Duodenal mucosa (tissue), 2 donors: ENCODE results near the gene ZNF608.

Experiments
- H3K27ac ChIP-seq: one replicate; pipeline ENCODE4 v1.7.0; 2013; ENCODE audit warnings: low read depth, low read length
- H3K27me3 ChIP-seq, 2 donors: one replicate each; pipeline ENCODE4 v1.7.0; 2013; ENCODE audit warnings: low read length in 2 of 2, control low read depth in 1 of 2; ENCODE audit not compliant: insufficient read depth in 2 of 2, control insufficient read depth in 1 of 2
- H3K36me3 ChIP-seq, 2 donors: one replicate each; pipeline ENCODE4 v1.7.0; 2013; ENCODE audit warnings: low read length in 2 of 2, control low read depth in 1 of 2; ENCODE audit not compliant: insufficient read depth in 2 of 2, control insufficient read depth in 1 of 2
- H3K4me1 ChIP-seq, 2 donors: one replicate each; pipeline ENCODE4 v1.7.0; 2013; ENCODE audit warnings: low read length in 2 of 2, control low read depth in 1 of 2; ENCODE audit not compliant: insufficient read depth in 2 of 2, control insufficient read depth in 1 of 2
- H3K4me3 ChIP-seq, 2 donors: one replicate each; pipeline ENCODE4 v1.7.0; 2013; ENCODE audit warnings: low read length in 2 of 2, low read depth in 1 of 2
- H3K9ac ChIP-seq, 2 donors: one replicate each; pipeline ENCODE4 v1.7.0; 2013; ENCODE audit warnings: low read length in 2 of 2, low read depth in 1 of 2
- H3K9me3 ChIP-seq, 2 donors: one replicate each; pipeline ENCODE4 v1.7.0; 2013; ENCODE audit warnings: low read length in 2 of 2, control low read depth in 1 of 2; ENCODE audit not compliant: control insufficient read depth in 1 of 2

The ZNF608 gene

DNA sequence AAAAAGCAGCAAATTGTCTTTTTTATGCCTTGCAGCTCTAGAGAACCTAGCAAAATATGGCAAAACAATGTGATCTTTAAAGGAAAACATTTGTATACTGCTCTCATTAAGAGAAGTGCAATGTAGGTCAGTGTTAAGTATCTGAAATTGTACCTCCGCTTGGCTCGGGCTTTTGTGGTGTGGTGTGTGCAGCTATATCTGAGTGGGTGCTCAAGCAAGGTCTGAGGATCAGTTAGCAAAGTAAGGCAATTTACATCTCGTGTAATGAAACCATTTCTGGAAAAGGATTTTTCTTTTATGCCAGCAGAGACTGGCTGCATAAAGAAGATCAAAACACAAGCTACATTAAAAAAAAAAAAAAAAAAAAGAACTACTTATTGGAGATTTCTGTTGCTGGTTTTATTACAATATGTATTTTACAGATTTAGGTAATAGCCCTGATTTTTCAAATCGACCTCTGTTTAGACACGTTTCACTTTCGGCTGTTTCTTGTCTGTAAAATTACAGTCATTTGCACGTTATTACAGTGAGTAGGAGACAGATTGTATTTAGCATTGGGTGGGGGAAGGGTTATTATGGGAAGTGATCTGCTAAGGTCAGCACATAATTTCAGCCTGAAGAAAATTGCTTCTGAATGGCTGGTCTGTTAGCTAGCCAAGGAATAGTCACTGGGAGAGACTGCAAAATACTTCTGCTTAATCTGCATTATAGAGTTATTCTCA lies 7.9 kb upstream of the ZNF608 start:
- no peak overlapping the region for H3K4me3 ChIP-seq
- H3K27ac ChIP-seq = no peak overlapping the region

DNA sequence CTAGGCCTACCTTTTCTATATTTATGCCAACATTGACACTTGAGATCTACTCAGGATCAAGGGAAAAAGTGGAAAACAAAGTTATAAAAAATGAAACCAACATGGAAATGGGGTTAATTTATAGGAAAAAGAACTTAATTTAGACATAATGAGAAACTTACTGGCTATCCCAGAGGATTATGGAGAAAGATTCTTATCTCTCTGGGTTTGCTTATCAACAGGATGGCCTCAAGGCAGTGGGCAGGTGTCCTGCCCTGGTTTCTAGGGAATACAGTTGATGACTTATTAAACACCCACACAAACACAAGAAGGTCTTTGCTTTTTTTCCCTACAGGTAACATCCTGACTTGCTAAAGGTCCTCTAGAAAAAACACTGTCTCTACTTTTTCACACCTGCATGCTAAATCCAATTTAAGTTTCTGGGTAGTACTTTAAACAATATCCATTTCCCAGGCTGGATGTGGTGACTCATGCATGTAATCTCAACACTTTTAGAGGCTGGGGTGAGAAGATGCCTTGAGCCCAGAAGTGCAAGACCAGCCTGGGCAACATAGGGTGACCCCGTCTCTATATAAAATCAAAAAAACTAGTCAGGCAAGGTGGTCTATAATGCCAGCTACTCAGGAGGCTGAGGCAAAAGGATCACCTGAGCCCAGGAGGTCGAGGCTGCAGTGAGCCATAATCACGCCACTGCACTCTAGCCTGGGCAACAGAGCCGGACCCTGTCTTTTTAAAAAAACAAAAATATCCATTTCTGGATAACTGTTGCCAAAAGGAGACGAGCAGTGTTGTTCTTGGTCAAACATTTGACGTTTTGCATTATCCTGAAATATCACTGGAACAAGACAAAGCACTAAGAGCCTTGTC lies 6.6 kb upstream of the ZNF608 start:
- Histone ChIP-seq H3K9me3 (no peaks in the 10 kb centered on the region), H3K27ac (no peak overlapping the region), H3K27me3 (no peaks in the 10 kb centered on the region), H3K4me3 (no peak overlapping the region), H3K4me1 (peaks cover 0 to 7% of the 10 kb centered on the region in 2 donors), H3K36me3 (no peaks in the 10 kb centered on the region), H3K9ac (no peak overlapping the region)

More for the DNA sequence above, 7.9 kb upstream of the ZNF608 start:
- no peaks in the 10 kb centered on the region for H3K27me3 ChIP-seq
- no peak overlapping the region for H3K9ac ChIP-seq
- peaks cover 0 to 7% of the 10 kb centered on the region in 2 donors for H3K4me1 ChIP-seq
- no peaks in the 10 kb centered on the region for H3K36me3 ChIP-seq
- H3K9me3 ChIP-seq = no peaks in the 10 kb centered on the region

DNA sequence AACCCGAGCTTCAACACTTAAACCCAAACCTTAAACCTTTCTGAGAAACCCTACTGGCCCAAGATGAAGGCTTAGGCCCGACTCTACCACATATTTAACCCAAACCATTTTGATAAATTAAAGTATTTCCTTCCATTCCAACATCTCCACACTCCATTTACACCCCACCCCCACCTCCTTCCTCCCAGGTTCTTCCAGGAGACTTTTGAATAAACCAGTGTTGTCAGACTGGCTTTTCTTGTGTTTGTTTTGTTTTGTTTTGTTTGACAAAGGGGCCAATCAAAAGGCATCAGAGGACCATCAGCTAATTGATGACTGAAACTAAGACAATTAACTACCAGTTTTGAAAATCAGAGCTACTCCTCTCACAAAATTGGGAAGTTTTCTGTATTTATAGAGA lies 4.6 kb upstream of the ZNF608 start:
- H3K4me3 ChIP-seq = no peak overlapping the region
- H3K27me3 ChIP-seq = no peaks in the 10 kb centered on the region
- H3K4me1 ChIP-seq = peaks cover 0 to 7% of the 10 kb centered on the region in 2 donors
- H3K27ac ChIP-seq = no peak overlapping the region
- H3K9me3 ChIP-seq = no peaks in the 10 kb centered on the region
- no peak overlapping the region for H3K9ac ChIP-seq
- no peaks in the 10 kb centered on the region for H3K36me3 ChIP-seq

DNA sequence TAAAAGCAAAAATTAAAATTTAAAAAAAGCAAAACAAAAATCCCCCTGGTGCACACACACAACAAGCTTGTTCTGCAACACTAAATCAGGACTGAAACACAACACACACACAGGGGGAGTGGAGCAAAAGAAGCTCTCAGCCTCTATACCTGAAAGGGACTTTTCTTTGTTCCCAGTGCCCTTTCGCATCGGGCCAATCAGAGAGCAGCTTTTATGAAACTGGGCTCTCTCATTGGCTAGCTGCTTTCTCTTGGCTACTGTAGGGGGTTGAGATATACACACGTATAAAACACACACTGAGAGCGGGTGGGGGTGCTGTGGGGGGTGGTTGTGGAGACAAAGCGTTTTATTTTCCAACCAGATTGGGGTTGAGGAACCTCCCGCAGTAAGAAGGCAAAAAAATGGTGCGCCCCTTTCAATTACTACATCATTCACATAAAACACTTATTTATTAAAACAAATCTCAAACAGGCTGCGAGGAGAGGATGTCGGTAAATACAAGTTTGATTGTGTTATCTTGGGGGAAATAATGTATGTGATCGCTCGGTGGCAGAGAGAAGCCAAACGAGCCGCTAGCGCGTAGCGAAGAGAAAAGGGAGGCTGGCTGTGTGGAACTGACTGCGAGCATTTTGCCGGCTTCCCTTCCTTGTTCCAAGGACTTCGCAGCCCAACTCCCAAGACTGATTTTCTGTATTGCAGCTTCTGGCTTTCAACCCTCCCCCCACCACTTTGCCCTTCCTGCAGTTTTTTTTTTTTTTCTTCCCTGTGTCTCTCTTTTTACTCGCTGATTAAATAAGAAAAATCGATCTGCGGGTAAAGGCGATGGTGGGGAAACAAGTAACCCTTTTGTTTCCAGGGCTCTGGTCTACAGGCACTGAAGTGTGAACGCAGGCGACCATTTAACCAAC lies 2.5 kb upstream of the ZNF608 start:
- Histone ChIP-seq H3K9me3 (no peaks in the 10 kb centered on the region), H3K27me3 (no peaks in the 10 kb centered on the region), H3K4me3 (peak overlapping the region; percentile 86 to 89), H3K36me3 (no peaks in the 10 kb centered on the region), H3K4me1 (peaks cover 0 to 4% of the 10 kb centered on the region in 2 donors), H3K9ac (peak overlapping the region; percentile 67 to 75), H3K27ac (peak overlapping the region; percentile 77)

DNA sequence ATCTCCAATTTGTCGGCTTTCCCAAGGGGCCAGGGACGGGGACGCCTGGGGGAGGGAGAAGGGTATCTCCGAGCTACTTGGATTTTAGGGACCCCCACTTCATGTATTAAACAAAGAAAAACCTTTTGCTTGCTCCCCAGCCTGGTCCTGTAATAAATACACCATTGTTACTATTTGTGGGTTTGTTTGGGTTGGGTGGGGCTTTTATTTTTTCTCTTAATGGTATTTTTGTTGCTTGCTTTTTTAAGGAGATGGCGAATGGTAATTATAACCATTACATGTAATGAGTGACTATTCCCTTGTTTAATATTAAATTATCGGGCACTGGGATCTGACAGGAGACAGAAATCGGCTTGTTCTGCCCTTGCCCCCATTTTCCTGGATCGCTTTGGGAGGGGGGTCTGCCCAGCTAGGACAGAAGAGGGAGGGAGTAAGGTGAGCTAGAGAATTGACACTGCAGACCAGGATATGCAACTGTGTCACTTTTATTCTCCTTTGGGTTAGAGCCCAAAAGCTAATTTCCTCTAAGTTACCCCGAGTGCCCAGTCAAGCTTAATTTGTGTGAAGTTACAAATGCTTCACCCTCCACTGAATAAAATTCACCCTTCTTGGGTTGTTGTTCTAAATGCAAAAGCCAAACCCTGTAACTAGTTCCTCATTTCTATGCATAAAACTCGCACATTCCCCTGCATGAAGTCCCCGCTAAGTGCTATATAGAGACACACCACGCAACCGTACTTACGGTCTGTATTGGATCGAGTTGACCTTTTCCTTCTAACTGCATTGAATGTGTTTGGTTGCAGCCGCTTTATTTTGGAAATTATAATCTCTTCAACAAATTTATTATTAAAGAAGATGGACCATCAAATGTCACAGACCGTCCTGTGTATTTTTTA lies 1.6 kb upstream of the ZNF608 start:
- H3K4me3 ChIP-seq = peak overlapping the region; percentile 86 to 89
- H3K27ac ChIP-seq = peak overlapping the region; percentile 81
- no peaks in the 10 kb centered on the region for H3K36me3 ChIP-seq
- H3K27me3 ChIP-seq = no peaks in the 10 kb centered on the region
- peak overlapping the region; percentile 67 to 75 for H3K9ac ChIP-seq
- peaks cover 4% of the 10 kb centered on the region in 2 donors for H3K4me1 ChIP-seq
- H3K9me3 ChIP-seq = no peaks in the 10 kb centered on the region

DNA sequence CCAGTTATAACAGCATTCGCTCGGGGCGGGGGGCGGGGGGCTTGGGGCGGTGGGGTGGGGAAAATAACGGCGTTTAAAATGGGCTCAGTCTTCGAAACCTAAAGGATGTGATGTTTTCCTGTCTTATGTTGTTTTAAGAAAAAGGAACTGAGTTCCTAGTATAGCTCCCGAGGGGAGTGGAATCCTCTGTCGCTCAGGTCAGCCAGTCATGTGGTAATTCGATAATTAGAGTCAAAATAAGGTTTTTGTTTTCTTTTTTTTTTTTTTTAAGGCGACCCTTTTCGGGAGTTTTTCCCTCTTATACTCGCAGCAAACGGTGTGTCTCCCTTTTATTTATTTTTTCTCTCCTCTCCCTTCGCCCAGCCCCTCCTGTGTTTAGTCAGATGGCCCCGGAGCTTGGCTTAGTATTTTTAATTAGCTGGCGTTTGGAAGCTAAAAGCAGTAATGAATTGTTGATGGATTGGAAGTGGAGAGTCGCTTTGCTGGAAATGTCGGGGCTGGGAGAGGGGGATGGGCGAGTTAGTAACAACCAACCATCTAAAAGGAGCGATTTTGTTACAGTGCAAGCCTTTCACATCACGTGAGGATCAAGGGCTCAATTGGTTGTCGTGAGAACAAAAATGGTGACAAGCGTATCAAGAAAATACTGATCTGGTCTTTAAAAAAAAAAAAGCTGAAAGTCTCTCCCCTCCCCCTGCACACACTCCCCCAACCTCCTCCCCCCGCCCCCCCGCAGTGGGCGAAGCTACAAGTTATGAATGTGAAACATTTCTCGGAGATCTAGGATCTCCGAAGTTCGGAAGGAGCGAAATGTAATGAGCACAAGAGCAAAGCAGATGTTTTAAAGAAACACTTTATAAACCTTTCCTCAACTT lies 714 bp upstream of the ZNF608 start:
- no peaks in the 10 kb centered on the region for H3K36me3 ChIP-seq
- peak overlapping the region; percentile 81 for H3K27ac ChIP-seq
- H3K27me3 ChIP-seq = no peaks in the 10 kb centered on the region
- peak overlapping the region; percentile 86 to 89 for H3K4me3 ChIP-seq
- H3K4me1 ChIP-seq = peaks cover 5 to 9% of the 10 kb centered on the region in 2 donors
- H3K9me3 ChIP-seq = no peaks in the 10 kb centered on the region
- H3K9ac ChIP-seq = peak overlapping the region; percentile 67 to 75

DNA sequence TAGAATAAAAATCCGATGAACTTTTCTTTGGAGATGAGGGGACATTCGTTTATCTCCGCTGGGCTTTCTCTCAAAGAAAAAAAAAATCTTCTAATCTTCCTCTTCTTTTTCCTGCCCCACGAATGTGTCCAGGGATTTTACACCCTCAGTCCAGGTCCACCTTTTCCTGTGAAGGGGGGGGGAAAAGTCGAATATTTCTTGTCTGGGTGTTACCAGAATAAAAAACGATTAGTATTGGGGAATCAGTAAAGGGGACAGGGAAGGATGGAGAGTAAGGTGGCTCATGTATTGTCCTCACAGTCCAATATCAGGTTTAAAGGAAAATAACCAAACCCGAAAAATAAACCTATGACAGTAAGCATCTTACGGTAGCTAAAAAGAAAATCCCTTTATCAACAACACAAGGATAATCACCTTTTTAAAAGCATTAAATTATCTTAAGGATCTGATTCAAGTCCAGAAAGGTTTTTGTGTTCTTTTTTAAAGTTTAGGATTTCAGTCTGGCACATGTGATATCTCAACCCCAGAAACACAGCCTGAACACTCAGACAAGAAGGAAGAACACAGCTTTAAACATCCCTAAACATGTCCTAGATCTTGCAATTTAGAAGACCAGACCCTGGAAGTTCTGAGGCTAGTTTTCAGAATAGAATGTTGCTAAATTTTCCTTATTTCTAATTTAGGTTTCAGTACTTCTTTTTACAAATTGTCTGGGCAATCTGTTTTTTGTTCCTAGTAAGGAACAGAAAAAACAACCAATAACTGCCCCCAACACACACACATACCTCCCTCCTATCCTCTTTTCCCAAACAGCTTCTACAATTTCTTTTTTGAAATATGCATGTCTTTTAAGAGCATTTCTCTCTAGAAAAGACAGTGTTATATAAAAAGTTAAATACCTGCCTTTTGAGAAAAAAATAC lies 1.2 kb downstream of the ZNF608 start:
- peak overlapping the region; percentile 34 for H3K27ac ChIP-seq

More for the DNA sequence above, 1.2 kb downstream of the ZNF608 start:
- Histone ChIP-seq H3K4me3 (peak overlapping the region; percentile 86 to 89), H3K27me3 (no peaks in the 10 kb centered on the region), H3K4me1 (peaks cover 17 to 23% of the 10 kb centered on the region in 2 donors), H3K36me3 (no peaks in the 10 kb centered on the region), H3K9me3 (no peaks in the 10 kb centered on the region), H3K9ac (peak overlapping the region; percentile 80 to 81)
